PC-3 (cell line): ENCODE data around the gene DIRAS1.

ENCODE experiments used
- EZH2 ChIP-seq: fragments of 300-600 bp; sonication (generic); IDR thresholded peaks from one replicate; pipeline ENCODE4 v1.6.1; 2017; ENCODE audit warnings: antibody characterized with exemption, mild to moderate bottlenecking, low read length; ENCODE audit not compliant: unreplicated experiment
- EZH2phosphoT487 ChIP-seq: fragments of 300-600 bp; sonication (generic); IDR thresholded peaks from 2 replicates; pipeline ENCODE4 v1.6.1; 2018; ENCODE audit warnings: mild to moderate bottlenecking, antibody characterized with exemption, low read length, borderline replicate concordance
- TF ChIP-seq, protein P1 (sequence below): fragments of 300-600 bp; sonication (generic); conservative IDR thresholded peaks from 2 replicates; pipeline ENCODE4 v1.5.1; 2017; ENCODE audit warnings: antibody characterized with exemption, low read depth, mild to moderate bottlenecking, low read length

DNA sequence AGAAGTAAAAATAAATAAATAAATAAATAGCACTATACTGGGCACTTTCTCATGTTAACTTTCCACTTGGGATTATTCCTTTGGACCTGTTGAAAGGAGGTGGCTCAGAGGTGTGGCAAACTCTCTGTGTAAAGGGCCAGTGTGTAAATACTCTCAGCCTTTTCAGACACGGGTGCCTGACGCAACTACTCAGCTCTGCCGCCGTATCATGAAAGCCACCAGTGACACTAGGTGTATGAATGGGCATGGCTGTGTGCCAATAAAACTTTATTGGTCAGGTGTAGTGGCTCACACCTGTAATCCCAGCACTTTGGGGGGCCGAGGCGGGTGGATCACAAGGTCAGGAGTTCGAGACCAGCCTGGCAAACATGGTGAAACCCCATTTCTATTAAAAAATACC, 38.8 kb upstream of the DIRAS1 start:
- TF ChIP-seq, protein P1, sequence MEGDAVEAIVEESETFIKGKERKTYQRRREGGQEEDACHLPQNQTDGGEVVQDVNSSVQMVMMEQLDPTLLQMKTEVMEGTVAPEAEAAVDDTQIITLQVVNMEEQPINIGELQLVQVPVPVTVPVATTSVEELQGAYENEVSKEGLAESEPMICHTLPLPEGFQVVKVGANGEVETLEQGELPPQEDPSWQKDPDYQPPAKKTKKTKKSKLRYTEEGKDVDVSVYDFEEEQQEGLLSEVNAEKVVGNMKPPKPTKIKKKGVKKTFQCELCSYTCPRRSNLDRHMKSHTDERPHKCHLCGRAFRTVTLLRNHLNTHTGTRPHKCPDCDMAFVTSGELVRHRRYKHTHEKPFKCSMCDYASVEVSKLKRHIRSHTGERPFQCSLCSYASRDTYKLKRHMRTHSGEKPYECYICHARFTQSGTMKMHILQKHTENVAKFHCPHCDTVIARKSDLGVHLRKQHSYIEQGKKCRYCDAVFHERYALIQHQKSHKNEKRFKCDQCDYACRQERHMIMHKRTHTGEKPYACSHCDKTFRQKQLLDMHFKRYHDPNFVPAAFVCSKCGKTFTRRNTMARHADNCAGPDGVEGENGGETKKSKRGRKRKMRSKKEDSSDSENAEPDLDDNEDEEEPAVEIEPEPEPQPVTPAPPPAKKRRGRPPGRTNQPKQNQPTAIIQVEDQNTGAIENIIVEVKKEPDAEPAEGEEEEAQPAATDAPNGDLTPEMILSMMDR, result no peak
- TF ChIP-seq EZH2phosphoT487, result no peak
- no peak for TF ChIP-seq EZH2
